HepG2 (cell line): ENCODE data around the gene ADSS1. TPM values are rescaled to one million over a fixed set of nuclear protein-coding genes. Genes with fewer than 3 reads are reported as not detected.

Experiments
- ELF3 ChIP-seq: IDR thresholded peaks from 2 replicates; pipeline ENCODE4 v1.6.1; 2016; ENCODE audit warnings: missing genetic modification reagents, missing compliant biosample characterization
- HDAC1 ChIP-seq: sonication (generic); formaldehyde crosslinking; IDR thresholded peaks from 2 replicates; pipeline ENCODE4 v1.5.1; 2020; ENCODE audit warnings: mild to moderate bottlenecking, missing genetic modification reagents
- JDP2 ChIP-seq: sonication (generic); formaldehyde crosslinking; IDR thresholded peaks from 2 replicates; pipeline ENCODE4 v1.8.1; 2022; ENCODE audit warnings: missing genetic modification reagents, borderline replicate concordance
- KDM5A ChIP-seq: fragments of 200-600 bp; sonication (generic); IDR thresholded peaks from 2 replicates; pipeline ENCODE4 v1.7.0; 2018; ENCODE audit warnings: antibody characterized with exemption, mild to moderate bottlenecking, low read length, borderline replicate concordance
- KLF13 ChIP-seq: sonication (generic); formaldehyde crosslinking; IDR thresholded peaks from 2 replicates; pipeline ENCODE4 v1.4.0; 2020; ENCODE audit warnings: mild to moderate bottlenecking, missing genetic modification reagents
- MAFG ChIP-seq: sonication (generic); formaldehyde crosslinking; IDR thresholded peaks from 2 replicates; pipeline ENCODE4 v1.5.1; 2020; ENCODE audit warnings: mild to moderate bottlenecking, missing genetic modification reagents
- MYNN ChIP-seq: sonication (generic); formaldehyde crosslinking; IDR thresholded peaks from 2 replicates; pipeline ENCODE4 v1.4.0; 2020; ENCODE audit warnings: mild to moderate bottlenecking, low read depth, missing genetic modification reagents
- NFATC3 ChIP-seq: sonication (generic); formaldehyde crosslinking; IDR thresholded peaks from 2 replicates; pipeline ENCODE4 v1.5.1; 2020; ENCODE audit warnings: mild to moderate bottlenecking, missing genetic modification reagents
- PRPF4 ChIP-seq: fragments of 200-400 bp; formaldehyde crosslinking; IDR thresholded peaks from 2 replicates; pipeline ENCODE4 v1.6.1; 2016; ENCODE audit warnings: low read length, low read depth; ENCODE audit not compliant: poor library complexity, severe bottlenecking
- RBFOX2 ChIP-seq: fragments of 200-400 bp; formaldehyde crosslinking; IDR thresholded peaks from 2 replicates; pipeline ENCODE4 v1.6.1; 2017; ENCODE audit warnings: low read depth, mild to moderate bottlenecking, low read length
- RFX3 ChIP-seq: IDR thresholded peaks from 2 replicates; pipeline ENCODE4 v1.6.1; 2016; ENCODE audit warnings: missing biosample characterization, missing genetic modification reagents
- SP2 ChIP-seq: sonication (generic); formaldehyde crosslinking; IDR thresholded peaks from 2 replicates; pipeline ENCODE4 v1.5.1; 2020; ENCODE audit warnings: mild to moderate bottlenecking, missing genetic modification reagents
- XBP1 ChIP-seq: sonication (generic); formaldehyde crosslinking; IDR thresholded peaks from 2 replicates; pipeline ENCODE4 v1.5.0; 2020; ENCODE audit warnings: missing genetic modification reagents
- ZBTB7B ChIP-seq: sonication (generic); formaldehyde crosslinking; IDR thresholded peaks from 2 replicates; pipeline ENCODE4 v1.4.0; 2020; ENCODE audit warnings: missing genetic modification reagents
- ZFX ChIP-seq: sonication (generic); formaldehyde crosslinking; IDR thresholded peaks from 2 replicates; pipeline ENCODE4 v1.4.0; 2020; ENCODE audit warnings: mild to moderate bottlenecking, low read depth, missing genetic modification reagents, moderate library complexity
- ZIK1 ChIP-seq: sonication (generic); formaldehyde crosslinking; IDR thresholded peaks from 2 replicates; pipeline ENCODE4 v1.5.0; 2020; ENCODE audit warnings: mild to moderate bottlenecking, low read depth, missing genetic modification reagents, borderline replicate concordance
- ZNF33B ChIP-seq: sonication (generic); formaldehyde crosslinking; IDR thresholded peaks from 2 replicates; pipeline ENCODE4 v1.5.1; 2020; ENCODE audit warnings: mild to moderate bottlenecking, missing genetic modification reagents
- ZNF510 ChIP-seq: sonication (generic); formaldehyde crosslinking; IDR thresholded peaks from 2 replicates; pipeline ENCODE4 v1.4.0; 2020; ENCODE audit warnings: low read depth, mild to moderate bottlenecking, missing genetic modification reagents
- ZNF670 ChIP-seq: sonication (generic); formaldehyde crosslinking; IDR thresholded peaks from 2 replicates; pipeline ENCODE4 v1.8.0; 2022; ENCODE audit warnings: mild to moderate bottlenecking, missing genetic modification reagents, borderline replicate concordance
- ZNF720 ChIP-seq: sonication (generic); formaldehyde crosslinking; IDR thresholded peaks from 2 replicates; pipeline ENCODE4 v1.4.0; 2020; ENCODE audit warnings: missing genetic modification reagents
- polyA plus RNA-seq, 8 experiments: library from polyadenylated mRNA; depleted of rRNA in 3 of 8; stranded (reverse) in 7 of 8; unstranded in 1 of 8; fragments of >200 nt; fragmentation: Illumina TruSeq in 4 of 8; extraction: Trizol in 4 of 8; gene quantifications; 2 replicates each; pipeline versions ENCODE4 v1.2.1 to v1.2.3, GENCODE V29; 2011 to 2016; ENCODE audit warnings: low read depth in 4 of 8, missing spikeins in 1 of 8, mixed read lengths in 1 of 8; ENCODE audit not compliant: insufficient read depth in 1 of 8
- total RNA-seq, 5 experiments: library from RNA; depleted of rRNA; stranded (reverse); fragments of >200 nt; fragmentation: Illumina TruSeq; extraction: Trizol; gene quantifications; 2 replicates each; pipeline ENCODE4 v1.2.3, GENCODE V29; 2016; ENCODE audit warnings: low read depth in 1 of 5
- TF ChIP-seq, protein P1 (sequence below): sonication (generic); formaldehyde crosslinking; IDR thresholded peaks from 2 replicates; pipeline ENCODE4 v1.5.0; 2020; ENCODE audit warnings: missing genetic modification reagents
- TF ChIP-seq, protein P2 (sequence below): sonication (generic); formaldehyde crosslinking; IDR thresholded peaks from 2 replicates; pipeline ENCODE4 v1.8.0; 2022; ENCODE audit warnings: mild to moderate bottlenecking, missing genetic modification reagents
- TF ChIP-seq, protein P3 (sequence below): sonication (generic); formaldehyde crosslinking; IDR thresholded peaks from 2 replicates; pipeline ENCODE4 v1.4.0; 2020; ENCODE audit warnings: missing genetic modification reagents, borderline replicate concordance
- TF ChIP-seq, protein P4 (sequence below): sonication (generic); formaldehyde crosslinking; IDR thresholded peaks from 2 replicates; pipeline ENCODE4 v1.5.0; 2020; ENCODE audit warnings: missing genetic modification reagents, mild to moderate bottlenecking, borderline replicate concordance

ADSS1 gene
- total and polyA plus RNA-seq, 2 of the 13 experiments (the other 11 are each of a cell fraction or from before 2014, with no cell fraction given) = 1.0 to 36.7 TPM

DNA sequence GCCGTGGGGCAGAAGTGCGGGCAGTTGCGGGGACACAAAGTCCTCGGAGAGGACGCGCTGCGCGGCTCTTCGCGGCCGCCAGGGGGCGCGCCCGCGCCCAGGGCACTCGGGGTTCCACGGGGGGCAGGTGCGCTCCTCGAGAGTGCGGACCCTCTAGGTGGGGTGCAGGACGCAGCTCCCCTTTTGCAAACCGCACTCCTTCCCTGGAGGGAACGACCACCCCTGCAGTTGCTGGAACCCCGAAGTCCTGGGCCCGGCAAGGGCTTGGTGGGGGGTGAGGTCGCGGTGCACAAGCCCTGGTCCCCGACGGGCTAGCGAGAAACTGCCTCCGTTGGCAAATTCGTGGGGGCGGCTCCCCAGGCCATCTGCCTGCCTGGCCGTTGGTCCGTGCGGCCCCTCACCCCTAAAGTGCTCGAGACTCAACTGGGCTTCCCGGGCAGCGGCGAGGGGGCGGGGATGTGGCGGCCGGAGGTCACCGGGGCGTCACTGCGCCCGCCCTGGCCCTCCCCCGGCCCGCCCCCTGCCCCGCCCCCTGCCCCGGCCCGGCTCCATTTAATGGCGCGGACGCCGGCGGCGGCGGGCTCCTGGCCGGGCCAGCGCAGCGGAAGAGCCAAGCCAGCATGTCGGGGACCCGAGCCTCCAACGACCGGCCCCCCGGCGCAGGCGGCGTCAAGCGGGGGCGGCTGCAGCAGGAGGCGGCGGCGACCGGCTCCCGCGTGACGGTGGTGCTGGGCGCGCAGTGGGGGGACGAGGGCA lies at the start of gene ADSS1 (continued):
- no peak for TF ChIP-seq JDP2 (CRISPR knock-in tag)
- TF ChIP-seq HDAC1 (CRISPR knock-in tag) = peak; percentile 75
- no peak for TF ChIP-seq ZNF510
- TF ChIP-seq ZNF670 (CRISPR knock-in tag) = peak; percentile 42; the same call in 1 of the 2 replicates
- TF ChIP-seq, protein P1, sequence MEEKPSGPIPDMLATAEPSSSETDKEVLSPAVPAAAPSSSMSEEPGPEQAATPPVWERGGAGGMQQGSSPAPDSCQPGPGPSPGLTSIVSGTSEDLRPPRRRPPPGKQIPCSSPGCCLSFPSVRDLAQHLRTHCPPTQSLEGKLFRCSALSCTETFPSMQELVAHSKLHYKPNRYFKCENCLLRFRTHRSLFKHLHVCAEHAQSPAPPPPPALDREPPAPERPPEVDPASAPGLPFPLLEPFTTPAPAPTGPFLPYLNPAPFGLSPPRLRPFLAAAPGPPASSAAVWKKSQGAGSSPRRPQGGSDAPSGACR (CRISPR knock-in tag) = peak; percentile 70; the same call in 1 of the 2 replicates
- no peak for TF ChIP-seq PRPF4
- TF ChIP-seq XBP1 = no peak
- TF ChIP-seq MAFG (CRISPR knock-in tag) = no peak
- no peak for TF ChIP-seq KDM5A
- no peak for TF ChIP-seq ZNF720
- peak; percentile 54; the same call in 1 of the 2 replicates for TF ChIP-seq ZBTB7B (CRISPR knock-in tag)
- TF ChIP-seq, protein P2, sequence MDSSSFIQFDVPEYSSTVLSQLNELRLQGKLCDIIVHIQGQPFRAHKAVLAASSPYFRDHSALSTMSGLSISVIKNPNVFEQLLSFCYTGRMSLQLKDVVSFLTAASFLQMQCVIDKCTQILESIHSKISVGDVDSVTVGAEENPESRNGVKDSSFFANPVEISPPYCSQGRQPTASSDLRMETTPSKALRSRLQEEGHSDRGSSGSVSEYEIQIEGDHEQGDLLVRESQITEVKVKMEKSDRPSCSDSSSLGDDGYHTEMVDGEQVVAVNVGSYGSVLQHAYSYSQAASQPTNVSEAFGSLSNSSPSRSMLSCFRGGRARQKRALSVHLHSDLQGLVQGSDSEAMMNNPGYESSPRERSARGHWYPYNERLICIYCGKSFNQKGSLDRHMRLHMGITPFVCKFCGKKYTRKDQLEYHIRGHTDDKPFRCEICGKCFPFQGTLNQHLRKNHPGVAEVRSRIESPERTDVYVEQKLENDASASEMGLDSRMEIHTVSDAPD = no peak
- no peak; the same call in 1 of the 2 replicates for TF ChIP-seq ZIK1 (CRISPR knock-in tag)
- 0 out of 2 replicates have a peak, but pooled peaks have one; percentile 11 for TF ChIP-seq ELF3 (CRISPR knock-in tag)
- no peak for TF ChIP-seq MYNN (CRISPR knock-in tag)
- TF ChIP-seq SP2 = peak; percentile 22; the same call in 1 of the 2 replicates
- peak; percentile 66 for TF ChIP-seq RBFOX2
- TF ChIP-seq, protein P3, sequence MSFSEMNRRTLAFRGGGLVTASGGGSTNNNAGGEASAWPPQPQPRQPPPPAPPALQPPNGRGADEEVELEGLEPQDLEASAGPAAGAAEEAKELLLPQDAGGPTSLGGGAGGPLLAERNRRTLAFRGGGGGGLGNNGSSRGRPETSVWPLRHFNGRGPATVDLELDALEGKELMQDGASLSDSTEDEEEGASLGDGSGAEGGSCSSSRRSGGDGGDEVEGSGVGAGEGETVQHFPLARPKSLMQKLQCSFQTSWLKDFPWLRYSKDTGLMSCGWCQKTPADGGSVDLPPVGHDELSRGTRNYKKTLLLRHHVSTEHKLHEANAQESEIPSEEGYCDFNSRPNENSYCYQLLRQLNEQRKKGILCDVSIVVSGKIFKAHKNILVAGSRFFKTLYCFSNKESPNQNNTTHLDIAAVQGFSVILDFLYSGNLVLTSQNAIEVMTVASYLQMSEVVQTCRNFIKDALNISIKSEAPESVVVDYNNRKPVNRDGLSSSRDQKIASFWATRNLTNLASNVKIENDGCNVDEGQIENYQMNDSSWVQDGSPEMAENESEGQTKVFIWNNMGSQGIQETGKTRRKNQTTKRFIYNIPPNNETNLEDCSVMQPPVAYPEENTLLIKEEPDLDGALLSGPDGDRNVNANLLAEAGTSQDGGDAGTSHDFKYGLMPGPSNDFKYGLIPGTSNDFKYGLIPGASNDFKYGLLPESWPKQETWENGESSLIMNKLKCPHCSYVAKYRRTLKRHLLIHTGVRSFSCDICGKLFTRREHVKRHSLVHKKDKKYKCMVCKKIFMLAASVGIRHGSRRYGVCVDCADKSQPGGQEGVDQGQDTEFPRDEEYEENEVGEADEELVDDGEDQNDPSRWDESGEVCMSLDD (CRISPR knock-in tag) = peak; percentile 93; the same call in 1 of the 2 replicates
- no peak; the same call in 1 of the 2 replicates for TF ChIP-seq ZFX (CRISPR knock-in tag)
- TF ChIP-seq ZNF33B (CRISPR knock-in tag) = no peak
- TF ChIP-seq RFX3 (CRISPR knock-in tag) = no peak
- peak; percentile 90; the same call in 1 of the 2 replicates for TF ChIP-seq KLF13 (CRISPR knock-in tag)
- TF ChIP-seq, protein P4, sequence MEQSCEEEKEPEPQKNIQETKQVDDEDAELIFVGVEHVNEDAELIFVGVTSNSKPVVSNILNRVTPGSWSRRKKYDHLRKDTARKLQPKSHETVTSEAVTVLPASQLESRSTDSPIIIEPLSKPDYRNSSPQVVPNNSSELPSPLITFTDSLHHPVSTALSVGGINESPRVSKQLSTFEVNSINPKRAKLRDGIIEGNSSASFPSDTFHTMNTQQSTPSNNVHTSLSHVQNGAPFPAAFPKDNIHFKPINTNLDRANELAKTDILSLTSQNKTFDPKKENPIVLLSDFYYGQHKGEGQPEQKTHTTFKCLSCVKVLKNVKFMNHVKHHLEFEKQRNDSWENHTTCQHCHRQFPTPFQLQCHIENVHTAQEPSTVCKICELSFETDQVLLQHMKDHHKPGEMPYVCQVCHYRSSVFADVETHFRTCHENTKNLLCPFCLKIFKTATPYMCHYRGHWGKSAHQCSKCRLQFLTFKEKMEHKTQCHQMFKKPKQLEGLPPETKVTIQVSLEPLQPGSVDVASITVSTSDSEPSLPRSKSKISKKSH (CRISPR knock-in tag) = peak; percentile 3; the same call in 1 of the 2 replicates
- no peak for TF ChIP-seq NFATC3 (CRISPR knock-in tag)
